ENCODE measurements around the gene CCDC3. TPM values are rescaled to one million over a fixed set of nuclear protein-coding genes. Genes with fewer than 3 reads are reported as not detected.

CCDC3 gene
- total and polyA plus RNA-seq, 2 experiments from 2014 or later = 4.3 to 6.7 TPM

- H3K27me3 ChIP-seq = no peaks in the 10 kb centered on the region
- no peaks in the 10 kb centered on the region for H3K9me3 ChIP-seq (ENCODE audit: low read depth)
- H3K4me3 ChIP-seq = no peak overlapping the region
- no peak overlapping the region for H3K27ac ChIP-seq
- H3K4me1 ChIP-seq (ENCODE audit: low read depth) = no peaks in the 10 kb centered on the region
- no peak for TF ChIP-seq CTCF (IDR thresholded peaks at IDR 0.05; ENCODE audit: low read depth, low read length)
- DNase-seq (ENCODE audit: low read depth in 1 of 2, low spot score in 1 of 2) = no peak
- H3K36me3 ChIP-seq = no peaks in the 10 kb centered on the region
Measured at GRCh38 chr10:12972146-12972545, 29.4 kb downstream of the CCDC3 start.

- no peak for TF ChIP-seq CTCF (IDR thresholded peaks at IDR 0.05; ENCODE audit: low read depth, low read length)
- Histone ChIP-seq H3K4me3 (no peak overlapping the region), H3K27ac (no peak overlapping the region), H3K9me3 (ENCODE audit: low read depth) (no peaks in the 10 kb centered on the region), H3K36me3 (no peaks in the 10 kb centered on the region), H3K27me3 (no peaks in the 10 kb centered on the region), H3K4me1 (ENCODE audit: low read depth) (no peaks in the 10 kb centered on the region)
- no peak for DNase-seq (ENCODE audit: low read depth in 1 of 2, low spot score in 1 of 2)
Measured at GRCh38 chr10:12971001-12971788, 30.3 kb downstream of the CCDC3 start.

- Histone ChIP-seq H3K9me3 (ENCODE audit: low read depth) (no peaks in the 10 kb centered on the region), H3K36me3 (no peaks in the 10 kb centered on the region)
Measured at GRCh38 chr10:12969951-12970350, 31.6 kb downstream of the CCDC3 start.

GRCh38 chr10:12966067-12966466, 35.4 kb downstream of the CCDC3 start:
- H3K4me1 ChIP-seq (ENCODE audit: low read depth) = no peaks in the 10 kb centered on the region

More at GRCh38 chr10:12969951-12970350, 31.6 kb downstream of the CCDC3 start:
- TF ChIP-seq CTCF (IDR thresholded peaks at IDR 0.05; ENCODE audit: low read depth, low read length) = no peak
- DNase-seq (ENCODE audit: low read depth in 1 of 2, low spot score in 1 of 2) = no peak
- no peak overlapping the region for H3K27ac ChIP-seq
- no peaks in the 10 kb centered on the region for H3K4me1 ChIP-seq (ENCODE audit: low read depth)
- no peak overlapping the region for H3K4me3 ChIP-seq
- H3K27me3 ChIP-seq = no peaks in the 10 kb centered on the region

GRCh38 chr10:12965571-12965970, 35.9 kb downstream of the CCDC3 start:
- H3K4me3 ChIP-seq = no peak overlapping the region
- no peak overlapping the region for H3K27ac ChIP-seq
- H3K27me3 ChIP-seq = no peaks in the 10 kb centered on the region
- TF ChIP-seq CTCF (IDR thresholded peaks at IDR 0.05; ENCODE audit: low read depth, low read length) = no peak
- DNase-seq (ENCODE audit: low read depth in 1 of 2, low spot score in 1 of 2) = no peak
- H3K4me1 ChIP-seq (ENCODE audit: low read depth) = no peaks in the 10 kb centered on the region
- H3K9me3 ChIP-seq (ENCODE audit: low read depth) = no peaks in the 10 kb centered on the region
- H3K36me3 ChIP-seq = no peaks in the 10 kb centered on the region

More at GRCh38 chr10:12966067-12966466, 35.4 kb downstream of the CCDC3 start:
- Histone ChIP-seq H3K27me3 (no peaks in the 10 kb centered on the region), H3K4me3 (no peak overlapping the region), H3K27ac (no peak overlapping the region), H3K36me3 (no peaks in the 10 kb centered on the region), H3K9me3 (ENCODE audit: low read depth) (no peaks in the 10 kb centered on the region)
- no peak for TF ChIP-seq CTCF (IDR thresholded peaks at IDR 0.05; ENCODE audit: low read depth, low read length)
- DNase-seq (ENCODE audit: low read depth in 1 of 2, low spot score in 1 of 2) = no peak
